Choroid plexus epithelial cell (primary cell): Measurements from ENCODE around the gene RPL4.
"Not testable (repeated sequence)": the region's sequence is repeated elsewhere in the genome, so short reads cannot be mapped to it uniquely, and the experiment has no call there.

Source experiments
- DNase-seq: peaks from one replicate; pipeline ENCODE4 v3.0.0-alpha.2; 2010; ENCODE audit warnings: low read depth
- H3K4me3 ChIP-seq: 2 replicates; pipeline ENCODE4 v1.5.1; 2011; ENCODE audit warnings: low read depth, mild to moderate bottlenecking, control low read depth, low read length, moderate library complexity
- CTCF ChIP-seq: conservative IDR thresholded peaks from 2 replicates; pipeline ENCODE4 v1.5.1; 2011; ENCODE audit warnings: low read depth, mild to moderate bottlenecking, control low read depth, inconsistent platforms, low read length, moderate library complexity

The RPL4 gene

GRCh38 chr15:66462627-66463026, 42.0 kb downstream of the RPL4 start:
- peak; percentile 31 for DNase-seq
- TF ChIP-seq CTCF: no peak
- no peak overlapping the region for H3K4me3 ChIP-seq

GRCh38 chr15:66461917-66462316, 42.7 kb downstream of the RPL4 start:
- DNase-seq: no peak
- no peak overlapping the region for H3K4me3 ChIP-seq
- no peak for TF ChIP-seq CTCF

GRCh38 chr15:66461294-66461693, 43.4 kb downstream of the RPL4 start:
- H3K4me3 ChIP-seq, DNase-seq: not testable (repeated sequence)

- DNase-seq: peak; percentile 31
- no peak overlapping the region for H3K4me3 ChIP-seq
- no peak for TF ChIP-seq CTCF
Measured at GRCh38 chr15:66459818-66460615, 44.6 kb downstream of the RPL4 start.

- no peak overlapping the region for H3K4me3 ChIP-seq
- no peak for TF ChIP-seq CTCF
- DNase-seq: no peak
Measured at GRCh38 chr15:66456211-66456610, 48.4 kb downstream of the RPL4 start.

- H3K4me3 ChIP-seq: no peak overlapping the region
- DNase-seq: peak; percentile 31
- no peak for TF ChIP-seq CTCF
Measured at GRCh38 chr15:66454143-66454542, 50.5 kb downstream of the RPL4 start.

GRCh38 chr15:66452971-66453580, 51.6 kb downstream of the RPL4 start:
- DNase-seq: no peak
- no peak for TF ChIP-seq CTCF
- no peak overlapping the region for H3K4me3 ChIP-seq
